ENCODE measurements around the gene SP3.

GRCh38 chr2:173892341-173892740, 72.8 kb downstream of the SP3 start:
- TF ChIP-seq CTCF (IDR thresholded peaks at IDR 0.05) (no peak), POLR2A (IDR thresholded peaks at IDR 0.05) (no peak)

Data from prostate gland (tissue), 2 donors.